ENCODE data around the gene SCNN1A.

DNA sequence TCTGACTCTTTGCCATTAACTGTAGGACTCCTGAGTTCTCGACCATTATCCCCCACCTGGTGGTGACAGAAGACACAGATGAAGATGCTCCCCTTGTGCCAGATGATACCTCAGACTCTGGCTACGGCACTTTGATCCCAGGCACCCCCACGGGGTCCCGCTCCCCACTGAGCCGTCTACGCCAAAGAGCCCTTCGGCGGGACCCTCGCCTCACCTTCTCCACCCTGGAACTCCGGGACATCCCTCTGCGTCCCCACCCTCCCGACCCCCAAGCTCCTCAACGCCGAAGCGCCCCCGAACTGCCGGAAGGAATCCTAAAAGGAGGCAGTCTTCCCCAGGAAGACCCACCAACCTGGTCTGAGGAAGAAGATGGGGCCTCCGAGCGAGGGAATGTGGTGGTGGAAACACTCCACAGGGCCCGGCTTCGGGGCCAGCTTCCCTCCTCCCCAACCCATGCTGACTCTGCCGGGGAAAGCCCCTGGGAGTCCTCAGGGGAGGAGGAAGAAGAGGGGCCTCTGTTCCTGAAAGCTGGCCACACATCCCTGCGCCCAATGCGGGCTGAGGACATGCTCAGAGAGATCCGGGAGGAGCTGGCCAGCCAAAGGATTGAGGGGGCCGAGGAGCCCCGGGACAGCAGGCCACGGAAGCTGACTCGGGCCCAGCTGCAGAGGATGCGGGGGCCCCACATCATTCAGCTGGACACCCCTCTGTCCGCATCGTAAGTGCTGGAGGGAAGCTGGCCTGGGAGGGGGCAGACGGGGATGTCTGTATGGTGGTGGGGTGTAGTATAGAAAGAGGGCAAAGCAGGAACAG, 47.9 kb downstream of the SCNN1A start:
- TF ChIP-seq, protein P1, sequence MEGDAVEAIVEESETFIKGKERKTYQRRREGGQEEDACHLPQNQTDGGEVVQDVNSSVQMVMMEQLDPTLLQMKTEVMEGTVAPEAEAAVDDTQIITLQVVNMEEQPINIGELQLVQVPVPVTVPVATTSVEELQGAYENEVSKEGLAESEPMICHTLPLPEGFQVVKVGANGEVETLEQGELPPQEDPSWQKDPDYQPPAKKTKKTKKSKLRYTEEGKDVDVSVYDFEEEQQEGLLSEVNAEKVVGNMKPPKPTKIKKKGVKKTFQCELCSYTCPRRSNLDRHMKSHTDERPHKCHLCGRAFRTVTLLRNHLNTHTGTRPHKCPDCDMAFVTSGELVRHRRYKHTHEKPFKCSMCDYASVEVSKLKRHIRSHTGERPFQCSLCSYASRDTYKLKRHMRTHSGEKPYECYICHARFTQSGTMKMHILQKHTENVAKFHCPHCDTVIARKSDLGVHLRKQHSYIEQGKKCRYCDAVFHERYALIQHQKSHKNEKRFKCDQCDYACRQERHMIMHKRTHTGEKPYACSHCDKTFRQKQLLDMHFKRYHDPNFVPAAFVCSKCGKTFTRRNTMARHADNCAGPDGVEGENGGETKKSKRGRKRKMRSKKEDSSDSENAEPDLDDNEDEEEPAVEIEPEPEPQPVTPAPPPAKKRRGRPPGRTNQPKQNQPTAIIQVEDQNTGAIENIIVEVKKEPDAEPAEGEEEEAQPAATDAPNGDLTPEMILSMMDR (CRISPR knock-in tag; IDR thresholded peaks at IDR 0.05): no peak
- TF ChIP-seq TRIM22 (IDR thresholded peaks at IDR 0.05): no peak
- no peak for TF ChIP-seq ZBTB33 (CRISPR knock-in tag; IDR thresholded peaks at IDR 0.05)
- TF ChIP-seq ZNF274 (CRISPR knock-in tag; IDR thresholded peaks at IDR 0.05): no peak
- no peak for TF ChIP-seq ARID4A (CRISPR knock-in tag; IDR thresholded peaks at IDR 0.05; ENCODE audit: borderline replicate concordance)

All from HepG2 (cell line).